NCI-H748 treated with DMSO at 0.1 percent for 48 hours (cell line): ENCODE measurements around the gene SERPINA6.
"Not testable (repeated sequence)": the region's sequence is repeated elsewhere in the genome, so short reads cannot be mapped to it uniquely, and the experiment has no call there.

ENCODE experiments used
- DNase-seq: peaks from one replicate; lab custom pipeline; 2025; lab: John Stamatoyannopoulos, UW

SERPINA6 gene

GRCh38 chr14:94328196-94328595 is 5.1 kb upstream of the SERPINA6 start:
- no peak for DNase-seq

GRCh38 chr14:94321421-94322271 is 1.5 kb downstream of the SERPINA6 start:
- no peak for DNase-seq

- DNase-seq = no peak
Measured at GRCh38 chr14:94320243-94320642, 2.9 kb downstream of the SERPINA6 start.

- DNase-seq = no peak
Measured at GRCh38 chr14:94317259-94317658, 5.9 kb downstream of the SERPINA6 start.

GRCh38 chr14:94316692-94317091 is 6.4 kb downstream of the SERPINA6 start:
- DNase-seq = no peak

- DNase-seq = no peak
Measured at GRCh38 chr14:94314890-94315289, 8.2 kb downstream of the SERPINA6 start.

GRCh38 chr14:94313991-94314655 is 9.0 kb downstream of the SERPINA6 start:
- DNase-seq = no peak

GRCh38 chr14:94312481-94313246 is 10.5 kb downstream of the SERPINA6 start:
- no peak for DNase-seq

GRCh38 chr14:94310248-94310647 is 12.9 kb downstream of the SERPINA6 start:
- DNase-seq = no peak

GRCh38 chr14:94309721-94310120 is 13.4 kb downstream of the SERPINA6 start:
- no peak for DNase-seq

- DNase-seq = no peak
Measured at GRCh38 chr14:94307410-94307992, 15.6 kb downstream of the SERPINA6 start.

- DNase-seq = no peak
Measured at GRCh38 chr14:94306047-94306978, 16.8 kb downstream of the SERPINA6 start.

GRCh38 chr14:94305620-94306019 is 17.5 kb downstream of the SERPINA6 start:
- DNase-seq = no peak

- DNase-seq = no peak
Measured at GRCh38 chr14:94304243-94304642, 18.9 kb downstream of the SERPINA6 start.

- no peak for DNase-seq
Measured at GRCh38 chr14:94303111-94303510, 20.0 kb downstream of the SERPINA6 start.

- no peak for DNase-seq
Measured at GRCh38 chr14:94298130-94298529, 25.0 kb downstream of the SERPINA6 start.

GRCh38 chr14:94296181-94296545 is 27.0 kb downstream of the SERPINA6 start:
- not testable (repeated sequence) for DNase-seq

- DNase-seq = no peak
Measured at GRCh38 chr14:94295360-94296180, 27.6 kb downstream of the SERPINA6 start.

GRCh38 chr14:94293578-94293924 is 29.6 kb downstream of the SERPINA6 start:
- DNase-seq = no peak

GRCh38 chr14:94292872-94293577 is 30.1 kb downstream of the SERPINA6 start, which contains the start of gene SERPINA10:
SERPINA10 (minus strand) TSS chr14:94293268; CDS start chr14:94290593, 2,675 bp downstream.
- no peak for DNase-seq
